Endothelial cell of umbilical vein (primary cell): ENCODE data around the gene OAS3. TPM values are rescaled to one million over a fixed set of nuclear protein-coding genes. Genes with fewer than 3 reads are reported as not detected.

Experiments used
- BruUV-seq: library from RNA; stranded (reverse); fragments of 400-500 nt; replicated peaks from 2 replicates; lab custom pipeline; 2021; lab: Mats Ljungman, UMichigan
- CTCF ChIA-PET: fragments of 300-600, 350-600 bp; sonication (Branson Sonifier 250); formaldehyde crosslinking; loops from one replicate; lab custom pipeline; 2021; ENCODE audit warnings: antibody characterized with exemption, inconsistent platforms; lab: Charles Lee
- POLR2A ChIA-PET: fragments of 300-600, 350-600 bp; sonication (Branson Sonifier 250); formaldehyde crosslinking; loops from one replicate; lab custom pipeline; 2021; ENCODE audit warnings: antibody characterized with exemption, inconsistent platforms; lab: Charles Lee
- DNase-seq: peaks from one replicate; pipeline ENCODE4 v3.0.0-alpha.2; 2011; ENCODE audit warnings: low read depth, low spot score
- FAIRE-seq: peaks from 2 replicates; lab custom pipeline; 2011; peaks lifted over from hg19 to GRCh38; lab: Jason Lieb, UNC
- H2AFZ ChIP-seq: 2 replicates; pipeline ENCODE4 v1.6.0; 2012; ENCODE audit warnings: low read depth, low read length, control low read depth, inconsistent platforms
- H3K27ac ChIP-seq: 2 replicates; pipeline ENCODE4 v1.5.1; 2011; ENCODE audit warnings: low read depth, mild to moderate bottlenecking, control low read depth, low read length, moderate library complexity; ENCODE audit not compliant: insufficient read depth
- H3K27me3 ChIP-seq, 2 experiments: 2 replicates each; pipeline versions ENCODE4 v1.6.0 to v1.6.1; 2011; ENCODE audit warnings: low read length in 2 of 2, mixed read lengths in 1 of 2; ENCODE audit not compliant: control insufficient read depth in 2 of 2, insufficient read depth in 2 of 2
- H3K36me3 ChIP-seq, 2 experiments: 2 replicates in 1 of 2; 3 replicates in 1 of 2; pipeline ENCODE4 v1.5.1; 2011; ENCODE audit warnings: low read length in 2 of 2, mild to moderate bottlenecking in 1 of 2, moderate library complexity in 1 of 2; ENCODE audit not compliant: control insufficient read depth in 2 of 2, insufficient read depth in 2 of 2; ENCODE audit errors: extremely low read depth in 1 of 2
- H3K4me1 ChIP-seq: 3 replicates; pipeline ENCODE4 v1.5.1; 2011; ENCODE audit warnings: mild to moderate bottlenecking, low read length; ENCODE audit not compliant: control insufficient read depth, insufficient read depth; ENCODE audit errors: extremely low read depth
- H3K4me2 ChIP-seq: 2 replicates; pipeline ENCODE4 v1.6.1; 2011; ENCODE audit warnings: low read length, control low read depth, mixed read lengths; ENCODE audit not compliant: insufficient read depth
- H3K4me3 ChIP-seq, 3 experiments: fragments of 200-600 bp in 1 of 3; sonication (generic), shearing (Covaris generic) in 1 of 3; replicated peaks in 1 of 3; 2 replicates each; pipeline ENCODE4 v1.5.1; 2011 to 2016; ENCODE audit warnings: control low read depth in 3 of 3, low read length in 3 of 3, mild to moderate bottlenecking in 2 of 3, inconsistent platforms in 1 of 3, low read depth in 1 of 3, moderate library complexity in 1 of 3; ENCODE audit not compliant: insufficient read depth in 1 of 3
- H3K79me2 ChIP-seq: 2 replicates; pipeline ENCODE4 v1.6.0; 2012; ENCODE audit warnings: low read length, inconsistent platforms; ENCODE audit not compliant: control insufficient read depth, insufficient read depth
- H3K9ac ChIP-seq: replicated peaks from 2 replicates; pipeline ENCODE3; 2011; ENCODE audit warnings: low read length, control low read depth; ENCODE audit not compliant: insufficient read depth; ENCODE audit errors: extremely low read depth
- H3K9me1 ChIP-seq: replicated peaks from 3 replicates; pipeline ENCODE4 v1.6.0; 2011; ENCODE audit warnings: mild to moderate bottlenecking, low read length; ENCODE audit not compliant: control insufficient read depth, insufficient read depth; ENCODE audit errors: extremely low read depth
- H3K9me3 ChIP-seq: replicated peaks from 2 replicates; pipeline ENCODE4 v1.5.1; 2012; ENCODE audit warnings: low read length, inconsistent platforms; ENCODE audit not compliant: control insufficient read depth, insufficient read depth
- H4K20me1 ChIP-seq: replicated peaks from 2 replicates; pipeline ENCODE3; 2011; ENCODE audit warnings: mild to moderate bottlenecking, low read length; ENCODE audit not compliant: control insufficient read depth, insufficient read depth; ENCODE audit errors: extremely low read depth
- EZH2 ChIP-seq: IDR thresholded peaks from 2 replicates; pipeline ENCODE4 v1.6.1; 2012; ENCODE audit warnings: borderline replicate concordance, low read depth, mild to moderate bottlenecking, moderate library complexity, low read length, inconsistent platforms; ENCODE audit not compliant: severe bottlenecking
- FOS ChIP-seq: IDR thresholded peaks from 2 replicates; pipeline ENCODE4 v1.6.1; 2011; ENCODE audit warnings: mild to moderate bottlenecking, low read length, moderate library complexity, borderline replicate concordance; ENCODE audit not compliant: insufficient read depth
- GATA2 ChIP-seq: IDR thresholded peaks from 2 replicates; pipeline ENCODE4 v1.7.0; 2011; ENCODE audit warnings: low read depth, mild to moderate bottlenecking, moderate library complexity, mixed read lengths, low read length; ENCODE audit not compliant: insufficient read length, insufficient read depth
- JUN ChIP-seq: IDR thresholded peaks from 2 replicates; pipeline ENCODE4 v1.6.1; 2011; ENCODE audit warnings: borderline replicate concordance, low read depth; ENCODE audit not compliant: insufficient read length, insufficient read depth
- MYC ChIP-seq: IDR thresholded peaks from one replicate; pipeline ENCODE4 v1.6.1; 2011; ENCODE audit warnings: mild to moderate bottlenecking, low read depth, low read length
- POLR2A ChIP-seq: IDR thresholded peaks from 2 replicates; pipeline ENCODE4 v1.6.1; 2012; ENCODE audit warnings: low read depth, mild to moderate bottlenecking, control low read depth, low read length
- POLR2AphosphoS5 ChIP-seq: IDR thresholded peaks from 2 replicates; pipeline ENCODE4 v1.6.1; 2012; ENCODE audit warnings: low read depth, mild to moderate bottlenecking, control low read depth, low read length, moderate library complexity; ENCODE audit not compliant: insufficient read depth
- dilution Hi-C: fragments of 300-500 bp; cut with MboI; formaldehyde crosslinking; loops from one replicate; pipeline ENCODE4 v1.15.0; 2019; ENCODE audit warnings: low sequenced_read_pairs; ENCODE audit not compliant: extremely low pct_ligation_motif_present
- intact Hi-C: fragments of 100-400 bp; cut with micrococcal nuclease; formaldehyde crosslinking; loops from one replicate; pipeline ENCODE4 v1.10.0; 2022
- polyA plus RNA-seq, 4 experiments: library from polyadenylated mRNA; depleted of rRNA in 3 of 4; stranded (reverse) in 3 of 4; unstranded in 1 of 4; fragments of >200 nt; gene quantifications; 2 replicates each; pipeline versions ENCODE4 v1.2.1 to v1.2.3, GENCODE V29; 2011 to 2012; ENCODE audit warnings: missing spikeins in 1 of 4
- total RNA-seq: library from RNA; stranded (reverse); gene quantifications from 2 replicates; pipeline ENCODE4 v1.2.3, GENCODE V29; 2021
- TF ChIP-seq, protein P1 (sequence below): IDR thresholded peaks from 2 replicates; pipeline ENCODE4 v1.6.1; 2011; ENCODE audit not compliant: insufficient read depth, insufficient read length
- TF ChIP-seq, protein P2 (sequence below), 2 donors: IDR thresholded peaks; 1 replicate in 1 of 2; 2 replicates in 1 of 2; pipeline ENCODE4 v1.5.1; 2011; ENCODE audit warnings: low read length in 2 of 2, mild to moderate bottlenecking in 2 of 2, moderate library complexity in 2 of 2, control low read depth in 1 of 2, inconsistent platforms in 1 of 2, low read depth in 1 of 2; ENCODE audit not compliant: insufficient read depth in 1 of 2; ENCODE audit errors: extremely low read depth in 1 of 2

The OAS3 gene
- total and polyA plus RNA-seq, 2 donors (not counting 3 experiments of a cell fraction or from before 2014, with no cell fraction given), result 13.1 to 19.8 TPM

GRCh38 chr12:112933129-112933505 is 5.2 kb upstream of the OAS3 start:
- Histone ChIP-seq H3K4me3 (no peak overlapping the region), H3K9me3 (no peaks in the 10 kb centered on the region), H2AFZ (no peak overlapping the region), H3K4me1 (no peaks in the 10 kb centered on the region), H3K4me2 (no peak overlapping the region), H3K9me1 (no peaks in the 10 kb centered on the region), H3K27ac (no peak overlapping the region), H3K27me3 (peaks cover 0 to 1% of the 10 kb centered on the region in 2 experiments), H4K20me1 (no peaks in the 10 kb centered on the region), H3K9ac (no peak overlapping the region), H3K79me2 (no peaks in the 10 kb centered on the region), H3K36me3 (no peaks in the 10 kb centered on the region)
- DNase-seq (no peak), FAIRE-seq (no peak)
- no peak for TF ChIP-seq JUN
- dilution Hi-C loops (no loop called here), intact Hi-C loops (no loop called here)
- BruUV-seq, result no TSS peak
- ChIA-PET CTCF (interaction anchor here (1.3 to 3.0 kb wide), 3 partner anchors 33 to 60 kb away, joined by 3 to 12 read pairs (median 7); no protein-coding TSS in a partner anchor), POLR2A (no interaction called here)

DNA sequence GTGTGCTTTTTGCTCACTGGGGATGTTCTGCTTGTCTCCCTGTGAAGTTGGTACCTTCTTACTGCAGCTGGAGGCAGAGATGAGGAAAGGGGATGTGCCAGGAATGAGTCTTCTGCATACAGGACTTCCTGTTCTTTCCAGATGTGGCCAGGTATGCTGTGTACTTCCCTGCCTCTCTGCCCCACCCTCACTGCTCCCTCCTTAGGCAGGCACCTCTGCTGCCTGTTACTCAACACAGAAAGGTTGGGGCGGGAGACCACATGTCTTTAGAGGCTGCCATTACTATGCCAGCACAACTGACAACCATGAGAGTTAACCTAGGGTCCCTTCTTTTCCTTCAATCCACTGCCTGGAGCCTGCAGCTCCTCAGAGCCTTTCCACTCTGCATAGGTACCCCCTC is 2.0 kb upstream of the OAS3 start:
- H3K9me1 ChIP-seq, result no peaks in the 10 kb centered on the region
- peaks cover 0 to 1% of the 10 kb centered on the region in 2 experiments for H3K27me3 ChIP-seq
- no peak for TF ChIP-seq POLR2A
- TF ChIP-seq EZH2, result no peak
- TF ChIP-seq POLR2AphosphoS5, result no peak
- TF ChIP-seq MYC, result no peak
- TF ChIP-seq, protein P1, sequence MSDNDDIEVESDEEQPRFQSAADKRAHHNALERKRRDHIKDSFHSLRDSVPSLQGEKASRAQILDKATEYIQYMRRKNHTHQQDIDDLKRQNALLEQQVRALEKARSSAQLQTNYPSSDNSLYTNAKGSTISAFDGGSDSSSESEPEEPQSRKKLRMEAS, result no peak
- TF ChIP-seq GATA2, result no peak
- no peak for TF ChIP-seq JUN
- TF ChIP-seq FOS, result no peak
- TF ChIP-seq, protein P2, sequence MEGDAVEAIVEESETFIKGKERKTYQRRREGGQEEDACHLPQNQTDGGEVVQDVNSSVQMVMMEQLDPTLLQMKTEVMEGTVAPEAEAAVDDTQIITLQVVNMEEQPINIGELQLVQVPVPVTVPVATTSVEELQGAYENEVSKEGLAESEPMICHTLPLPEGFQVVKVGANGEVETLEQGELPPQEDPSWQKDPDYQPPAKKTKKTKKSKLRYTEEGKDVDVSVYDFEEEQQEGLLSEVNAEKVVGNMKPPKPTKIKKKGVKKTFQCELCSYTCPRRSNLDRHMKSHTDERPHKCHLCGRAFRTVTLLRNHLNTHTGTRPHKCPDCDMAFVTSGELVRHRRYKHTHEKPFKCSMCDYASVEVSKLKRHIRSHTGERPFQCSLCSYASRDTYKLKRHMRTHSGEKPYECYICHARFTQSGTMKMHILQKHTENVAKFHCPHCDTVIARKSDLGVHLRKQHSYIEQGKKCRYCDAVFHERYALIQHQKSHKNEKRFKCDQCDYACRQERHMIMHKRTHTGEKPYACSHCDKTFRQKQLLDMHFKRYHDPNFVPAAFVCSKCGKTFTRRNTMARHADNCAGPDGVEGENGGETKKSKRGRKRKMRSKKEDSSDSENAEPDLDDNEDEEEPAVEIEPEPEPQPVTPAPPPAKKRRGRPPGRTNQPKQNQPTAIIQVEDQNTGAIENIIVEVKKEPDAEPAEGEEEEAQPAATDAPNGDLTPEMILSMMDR (IDR thresholded peaks at IDR 0.05; ENCODE audit: extremely low read depth in 1 of 2, insufficient read depth in 1 of 2, low read depth in 1 of 2, low read length in 2 of 2), result no peak
- no peaks in the 10 kb centered on the region for H4K20me1 ChIP-seq
- H3K36me3 ChIP-seq, result no peaks in the 10 kb centered on the region
- H3K4me2 ChIP-seq, result no peak overlapping the region
- peaks cover 5% of the 10 kb centered on the region for H3K4me1 ChIP-seq
- H3K27ac ChIP-seq, result no peak overlapping the region
- ChIA-PET CTCF (no interaction called here), POLR2A (no interaction called here)
- DNase-seq, result no peak
- no peak overlapping the region for H3K9ac ChIP-seq
- dilution Hi-C loops (no loop called here), intact Hi-C loops (no loop called here)
- no peaks in the 10 kb centered on the region for H3K9me3 ChIP-seq
- H2AFZ ChIP-seq, result no peak overlapping the region
- no TSS peak for BruUV-seq
- FAIRE-seq, result no peak
- no peak overlapping the region for H3K4me3 ChIP-seq
- H3K79me2 ChIP-seq, result no peaks in the 10 kb centered on the region
